ENCODE results near the gene CAMK2B.

The CAMK2B gene

DNA sequence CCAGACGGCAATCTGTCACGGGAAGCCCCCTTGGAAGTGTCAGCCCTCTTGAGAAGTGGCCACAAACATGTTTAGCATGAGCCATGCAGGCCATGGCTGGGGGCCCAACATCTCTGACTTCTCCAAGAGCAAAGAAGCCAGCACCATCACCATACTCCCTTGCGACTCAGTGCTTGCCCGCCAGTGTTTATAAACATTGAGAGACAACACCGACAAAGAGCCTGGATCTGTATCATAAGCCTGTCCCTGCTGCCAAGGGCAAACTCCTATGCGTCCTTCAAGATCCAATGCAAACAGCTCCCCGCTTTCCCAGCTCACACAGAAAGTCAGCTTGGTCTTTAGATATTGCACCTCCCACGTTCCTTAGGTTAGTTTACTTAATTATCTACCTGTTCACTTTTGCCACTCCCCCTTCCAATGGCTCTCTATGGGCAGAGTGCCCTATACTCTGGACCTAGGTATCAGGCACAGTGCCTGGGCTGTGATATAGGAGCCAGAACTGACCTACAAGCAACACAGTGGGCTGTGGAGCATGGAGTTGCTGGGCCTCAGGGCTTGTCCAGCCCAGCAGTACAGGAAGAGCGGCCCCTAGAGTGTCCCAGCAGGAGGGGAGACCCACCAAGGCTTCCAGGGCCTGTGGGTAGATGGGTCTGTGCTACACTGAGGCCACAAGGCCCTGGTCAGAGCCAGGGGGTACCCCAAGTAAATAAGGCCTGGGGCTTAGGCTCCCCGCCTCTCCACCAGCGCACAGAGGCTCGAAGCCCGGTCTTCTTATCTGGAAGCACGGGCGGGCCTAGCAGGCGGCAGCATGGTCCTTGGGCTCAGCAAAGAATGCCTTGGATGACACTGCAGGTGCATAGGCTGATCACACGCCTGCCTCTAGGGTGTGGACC lies 37.7 kb downstream of the CAMK2B start:
- DNase-seq (ENCODE audit: low read depth, low spot score) = no peak

GRCh38 chr7:44286618-44287487 lies 38.5 kb downstream of the CAMK2B start:
- no peak for DNase-seq (ENCODE audit: low read depth, low spot score)

- no peak for DNase-seq (ENCODE audit: low read depth, low spot score)
Observed at GRCh38 chr7:44286182-44286617, 39.2 kb downstream of the CAMK2B start.

GRCh38 chr7:44285561-44285960 lies 39.8 kb downstream of the CAMK2B start:
- DNase-seq (ENCODE audit: low read depth, low spot score) = no peak

GRCh38 chr7:44284881-44285541 lies 40.4 kb downstream of the CAMK2B start:
- no peak for DNase-seq (ENCODE audit: low read depth, low spot score)

GRCh38 chr7:44284216-44284615 lies 41.2 kb downstream of the CAMK2B start:
- no peak for DNase-seq (ENCODE audit: low read depth, low spot score)

GRCh38 chr7:44283381-44284211 lies 41.8 kb downstream of the CAMK2B start:
- DNase-seq (ENCODE audit: low read depth, low spot score) = no peak

- DNase-seq (ENCODE audit: low read depth, low spot score) = no peak
Observed at GRCh38 chr7:44282601-44283171, 42.7 kb downstream of the CAMK2B start.

DNA sequence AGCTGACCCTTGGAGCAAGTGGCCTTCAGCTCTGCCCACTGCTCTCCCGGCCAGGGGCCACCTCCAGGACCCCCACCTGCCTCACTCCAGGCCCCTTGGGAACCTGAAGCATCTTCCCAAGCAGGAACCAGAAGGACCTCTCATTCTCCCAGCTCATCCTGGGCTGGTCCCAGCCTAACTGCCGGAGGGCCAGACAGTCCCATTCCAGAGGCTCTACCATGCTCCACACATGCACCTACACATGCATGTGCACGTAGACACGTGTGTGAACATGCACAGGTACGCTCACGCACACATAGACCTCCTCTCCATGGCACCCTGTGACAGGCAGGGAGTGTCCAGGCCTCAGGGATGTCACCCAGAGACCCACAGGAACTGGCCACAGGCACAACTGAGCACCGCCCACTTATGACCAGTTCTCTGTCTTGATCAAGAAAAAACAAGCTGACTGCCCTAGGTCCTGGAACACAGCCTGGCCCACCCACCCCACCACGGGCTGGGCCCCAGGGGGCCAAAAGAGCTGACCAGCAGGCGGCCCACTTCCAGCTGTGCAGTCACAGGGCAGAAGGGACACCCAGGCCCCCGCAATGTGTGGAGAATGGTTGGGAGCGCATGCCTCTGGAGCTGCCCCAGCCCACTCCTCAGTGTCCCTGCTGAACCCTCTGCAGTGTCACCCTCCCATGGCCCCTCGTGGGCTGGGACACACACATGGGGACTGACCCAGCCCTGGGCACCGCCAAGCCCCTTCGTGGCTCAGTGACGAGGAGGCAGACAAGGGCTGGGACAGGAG lies 43.4 kb downstream of the CAMK2B start:
- DNase-seq (ENCODE audit: low read depth, low spot score) = no peak

- no peak for DNase-seq (ENCODE audit: low read depth, low spot score)
Observed at GRCh38 chr7:44280993-44281721, 44.2 kb downstream of the CAMK2B start.

- no peak for DNase-seq (ENCODE audit: low read depth, low spot score)
Observed at GRCh38 chr7:44280636-44280992, 44.8 kb downstream of the CAMK2B start.

- DNase-seq (ENCODE audit: low read depth, low spot score) = no peak
Observed at GRCh38 chr7:44279731-44280505, 45.5 kb downstream of the CAMK2B start.

- DNase-seq (ENCODE audit: low read depth, low spot score) = no peak
Observed at GRCh38 chr7:44279286-44279685, 46.1 kb downstream of the CAMK2B start.

- no peak for DNase-seq (ENCODE audit: low read depth, low spot score)
Observed at GRCh38 chr7:44278451-44279161, 46.8 kb downstream of the CAMK2B start.

GRCh38 chr7:44277851-44278250 lies 47.5 kb downstream of the CAMK2B start:
- no peak for DNase-seq (ENCODE audit: low read depth, low spot score)

DNA sequence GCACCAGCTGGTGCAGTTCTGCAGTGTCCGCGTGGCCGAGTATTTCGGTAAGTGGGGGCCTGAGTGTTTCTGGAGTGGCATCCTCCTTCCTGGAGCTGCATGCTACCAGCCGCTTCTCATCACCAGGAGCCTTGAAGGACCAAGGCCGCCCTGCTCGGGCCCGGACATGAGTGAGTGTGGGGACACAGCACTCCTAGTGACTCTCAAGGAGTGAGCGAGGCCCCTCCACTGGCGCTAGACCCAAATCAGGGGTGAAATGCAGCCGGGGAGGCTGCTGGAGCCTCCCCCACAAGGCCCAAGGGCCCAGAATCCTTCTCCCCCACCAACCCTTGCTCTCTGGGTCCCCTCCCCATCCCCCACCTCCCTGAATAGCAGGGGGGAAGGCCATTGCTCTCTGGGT lies 48.0 kb downstream of the CAMK2B start:
- no peak for DNase-seq (ENCODE audit: low read depth, low spot score)

GRCh38 chr7:44276571-44277221 lies 48.7 kb downstream of the CAMK2B start:
- DNase-seq (ENCODE audit: low read depth, low spot score) = no peak

Data from smooth muscle cell of the brain vasculature (primary cell).